ENCODE results near the gene KSR2. TPM values are rescaled to one million over a fixed set of nuclear protein-coding genes. Genes with fewer than 3 reads are reported as not detected.
A peak's percentile ranks its signal among the peaks of the same experiment; 100 is the strongest.

Gene KSR2
- total and polyA plus RNA-seq, 2 of the 13 experiments (the other 11 are each of a cell fraction or from before 2014, with no cell fraction given): 0.02 TPM; not detected in 1

DNA sequence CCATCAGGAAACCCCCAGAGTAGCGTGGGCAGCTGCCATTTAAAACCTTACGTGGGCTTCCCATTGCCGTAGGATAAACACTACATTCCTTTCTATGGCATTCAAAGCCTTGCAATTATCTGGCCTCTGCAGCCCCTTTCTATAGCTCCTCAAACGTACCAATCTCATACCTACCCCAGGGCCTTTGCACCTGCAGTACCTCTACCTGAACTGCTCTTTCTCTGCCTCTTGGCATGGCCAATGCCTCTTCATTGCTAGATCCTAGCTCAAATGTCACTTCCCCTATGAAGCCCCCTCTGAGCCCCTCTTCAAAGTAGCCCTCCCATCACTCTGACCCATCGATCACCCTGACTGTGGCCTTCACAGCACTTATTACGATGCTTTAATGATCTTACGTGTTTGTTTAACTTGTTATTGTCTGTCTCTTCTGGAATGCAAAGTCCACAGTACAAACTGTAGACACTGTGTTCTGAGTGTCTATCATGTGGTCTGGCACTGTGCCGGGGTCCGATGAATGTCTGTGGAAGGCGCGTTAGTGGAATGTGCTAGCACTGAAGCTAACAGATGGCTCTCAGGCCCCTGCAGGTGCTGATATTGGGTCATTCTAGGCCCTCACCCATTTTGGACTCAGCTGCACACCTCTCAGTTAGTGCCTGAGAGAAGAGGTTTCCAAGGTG lies 450.1 kb downstream of the KSR2 start (continued):
- TF ChIP-seq FOXJ3 (CRISPR knock-in tag; IDR thresholded peaks at IDR 0.05; ENCODE audit: borderline replicate concordance): peak; percentile 18; the same call in 1 of the 2 replicates
- TF ChIP-seq NFRKB (IDR thresholded peaks at IDR 0.05): no peak
- no peak for TF ChIP-seq ATF1 (CRISPR knock-in tag; IDR thresholded peaks at IDR 0.05)
- no peak for TF ChIP-seq ZFP1 (CRISPR knock-in tag; IDR thresholded peaks at IDR 0.05)
- no peak for TF ChIP-seq ZNF749 (CRISPR knock-in tag; IDR thresholded peaks at IDR 0.05; ENCODE audit: borderline replicate concordance)
- TF ChIP-seq KLF16 (CRISPR knock-in tag; IDR thresholded peaks at IDR 0.05): 0 out of 4 replicates have a peak, but pooled peaks of 1 of the 2 experiments have one; percentile 24
- TF ChIP-seq, protein P1, sequence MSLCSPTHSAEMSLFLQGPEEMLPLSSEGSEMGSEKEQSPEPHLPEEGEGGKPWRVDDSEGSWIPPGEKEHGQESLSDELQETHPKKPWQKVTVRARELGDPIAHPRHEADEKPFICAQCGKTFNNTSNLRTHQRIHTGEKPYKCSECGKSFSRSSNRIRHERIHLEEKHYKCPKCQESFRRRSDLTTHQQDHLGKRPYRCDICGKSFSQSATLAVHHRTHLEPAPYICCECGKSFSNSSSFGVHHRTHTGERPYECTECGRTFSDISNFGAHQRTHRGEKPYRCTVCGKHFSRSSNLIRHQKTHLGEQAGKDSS (CRISPR knock-in tag; IDR thresholded peaks at IDR 0.05; ENCODE audit: borderline replicate concordance, low read depth): no peak
- TF ChIP-seq SALL2 (CRISPR knock-in tag; IDR thresholded peaks at IDR 0.05): no peak
- no peak for TF ChIP-seq SAFB2 (CRISPR knock-in tag; IDR thresholded peaks at IDR 0.05; ENCODE audit: borderline replicate concordance, low read depth)
- no peak for TF ChIP-seq ZBTB42 (CRISPR knock-in tag; IDR thresholded peaks at IDR 0.05)
- TF ChIP-seq, protein P2, sequence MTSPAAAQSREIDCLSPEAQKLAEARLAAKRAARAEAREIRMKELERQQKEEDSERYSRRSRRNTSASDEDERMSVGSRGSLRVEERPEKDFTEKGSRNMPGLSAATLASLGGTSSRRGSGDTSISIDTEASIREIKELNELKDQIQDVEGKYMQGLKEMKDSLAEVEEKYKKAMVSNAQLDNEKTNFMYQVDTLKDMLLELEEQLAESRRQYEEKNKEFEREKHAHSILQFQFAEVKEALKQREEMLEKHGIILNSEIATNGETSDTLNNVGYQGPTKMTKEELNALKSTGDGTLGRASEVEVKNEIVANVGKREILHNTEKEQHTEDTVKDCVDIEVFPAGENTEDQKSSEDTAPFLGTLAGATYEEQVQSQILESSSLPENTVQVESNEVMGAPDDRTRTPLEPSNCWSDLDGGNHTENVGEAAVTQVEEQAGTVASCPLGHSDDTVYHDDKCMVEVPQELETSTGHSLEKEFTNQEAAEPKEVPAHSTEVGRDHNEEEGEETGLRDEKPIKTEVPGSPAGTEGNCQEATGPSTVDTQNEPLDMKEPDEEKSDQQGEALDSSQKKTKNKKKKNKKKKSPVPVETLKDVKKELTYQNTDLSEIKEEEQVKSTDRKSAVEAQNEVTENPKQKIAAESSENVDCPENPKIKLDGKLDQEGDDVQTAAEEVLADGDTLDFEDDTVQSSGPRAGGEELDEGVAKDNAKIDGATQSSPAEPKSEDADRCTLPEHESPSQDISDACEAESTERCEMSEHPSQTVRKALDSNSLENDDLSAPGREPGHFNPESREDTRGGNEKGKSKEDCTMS (CRISPR knock-in tag; conservative IDR thresholded peaks at IDR 0.05): no peak
- TF ChIP-seq MXD4 (CRISPR knock-in tag; IDR thresholded peaks at IDR 0.05): no peak
- no peak for TF ChIP-seq SOX6 (IDR thresholded peaks at IDR 0.05)
- TF ChIP-seq SOX6 (CRISPR knock-in tag; IDR thresholded peaks at IDR 0.05): peak; percentile 86
- no peak for TF ChIP-seq ZNF703 (CRISPR knock-in tag; IDR thresholded peaks at IDR 0.05; ENCODE audit: borderline replicate concordance)
- TF ChIP-seq, protein P3, sequence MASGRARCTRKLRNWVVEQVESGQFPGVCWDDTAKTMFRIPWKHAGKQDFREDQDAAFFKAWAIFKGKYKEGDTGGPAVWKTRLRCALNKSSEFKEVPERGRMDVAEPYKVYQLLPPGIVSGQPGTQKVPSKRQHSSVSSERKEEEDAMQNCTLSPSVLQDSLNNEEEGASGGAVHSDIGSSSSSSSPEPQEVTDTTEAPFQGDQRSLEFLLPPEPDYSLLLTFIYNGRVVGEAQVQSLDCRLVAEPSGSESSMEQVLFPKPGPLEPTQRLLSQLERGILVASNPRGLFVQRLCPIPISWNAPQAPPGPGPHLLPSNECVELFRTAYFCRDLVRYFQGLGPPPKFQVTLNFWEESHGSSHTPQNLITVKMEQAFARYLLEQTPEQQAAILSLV (CRISPR knock-in tag; IDR thresholded peaks at IDR 0.05; ENCODE audit: borderline replicate concordance): no peak
- no peak for TF ChIP-seq ZNF674 (CRISPR knock-in tag; IDR thresholded peaks at IDR 0.05; ENCODE audit: low read depth)
- no peak for TF ChIP-seq EEA1 (CRISPR knock-in tag; IDR thresholded peaks at IDR 0.05; ENCODE audit: borderline replicate concordance)
- no peak for TF ChIP-seq ZNF430 (CRISPR knock-in tag; IDR thresholded peaks at IDR 0.05)
- no peak for TF ChIP-seq NPAS2 (CRISPR knock-in tag; IDR thresholded peaks at IDR 0.05; ENCODE audit: borderline replicate concordance)
- TF ChIP-seq HNF4A (CRISPR knock-in tag; IDR thresholded peaks at IDR 0.05): peak; percentile 85
- TF ChIP-seq CBFB (CRISPR knock-in tag; IDR thresholded peaks at IDR 0.05): peak; percentile 78
- no peak for TF ChIP-seq ZBTB20 (CRISPR knock-in tag; IDR thresholded peaks at IDR 0.05; ENCODE audit: borderline replicate concordance, low read depth)
- TF ChIP-seq, protein P4, sequence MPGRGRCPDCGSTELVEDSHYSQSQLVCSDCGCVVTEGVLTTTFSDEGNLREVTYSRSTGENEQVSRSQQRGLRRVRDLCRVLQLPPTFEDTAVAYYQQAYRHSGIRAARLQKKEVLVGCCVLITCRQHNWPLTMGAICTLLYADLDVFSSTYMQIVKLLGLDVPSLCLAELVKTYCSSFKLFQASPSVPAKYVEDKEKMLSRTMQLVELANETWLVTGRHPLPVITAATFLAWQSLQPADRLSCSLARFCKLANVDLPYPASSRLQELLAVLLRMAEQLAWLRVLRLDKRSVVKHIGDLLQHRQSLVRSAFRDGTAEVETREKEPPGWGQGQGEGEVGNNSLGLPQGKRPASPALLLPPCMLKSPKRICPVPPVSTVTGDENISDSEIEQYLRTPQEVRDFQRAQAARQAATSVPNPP (CRISPR knock-in tag; IDR thresholded peaks at IDR 0.05): no peak
- TF ChIP-seq, protein P5, sequence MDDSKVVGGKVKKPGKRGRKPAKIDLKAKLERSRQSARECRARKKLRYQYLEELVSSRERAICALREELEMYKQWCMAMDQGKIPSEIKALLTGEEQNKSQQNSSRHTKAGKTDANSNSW (CRISPR knock-in tag; IDR thresholded peaks at IDR 0.05; ENCODE audit: borderline replicate concordance): no peak
- no peak for TF ChIP-seq MYC (CRISPR knock-in tag; IDR thresholded peaks at IDR 0.05; ENCODE audit: borderline replicate concordance)

Data from HepG2 (cell line).